GM12872 (cell line): ENCODE data around the gene C5orf58.

Experiments used
- CTCF ChIP-seq: IDR thresholded peaks from 3 replicates; pipeline ENCODE4 v1.5.1; 2011; ENCODE audit warnings: low read depth, mild to moderate bottlenecking, low read length, moderate library complexity; ENCODE audit not compliant: insufficient read depth

Gene C5orf58

GRCh38 chr5:170277867-170278281 lies 45.1 kb downstream of the C5orf58 start:
- no peak for TF ChIP-seq CTCF

- TF ChIP-seq CTCF = no peak
Measured at GRCh38 chr5:170278611-170279458, 46.0 kb downstream of the C5orf58 start.

- no peak for TF ChIP-seq CTCF
Measured at GRCh38 chr5:170279459-170279817, 46.7 kb downstream of the C5orf58 start.

- no peak for TF ChIP-seq CTCF
Measured at GRCh38 chr5:170280011-170280493, 47.3 kb downstream of the C5orf58 start.

- TF ChIP-seq CTCF = no peak
Measured at GRCh38 chr5:170283296-170283695, 50.5 kb downstream of the C5orf58 start.

- TF ChIP-seq CTCF = no peak
Measured at GRCh38 chr5:170284231-170284630, 51.4 kb downstream of the C5orf58 start.

GRCh38 chr5:170285181-170285580 lies 52.4 kb downstream of the C5orf58 start:
- no peak for TF ChIP-seq CTCF
